ENCODE data around the gene JAZF1.

- TF ChIP-seq CTCF (IDR thresholded peaks at IDR 0.05) (no peak), EP300 (IDR thresholded peaks at IDR 0.05) (no peak), POLR2A (IDR thresholded peaks at IDR 0.05) (no peak), POLR2AphosphoS5 (IDR thresholded peaks at IDR 0.05) (no peak)
These were observed 18.5 kb upstream of the JAZF1 start for GRCh38 chr7:28199021-28199510.
